GM12864 (cell line): ENCODE measurements around the gene LRRFIP1.
A peak's percentile ranks its signal among the peaks of the same experiment; 100 is the strongest.

Experiments
- DNase-seq: peaks from one replicate; pipeline ENCODE4 v3.0.0-alpha.2; 2011; ENCODE audit warnings: low read depth
- H3K4me3 ChIP-seq: 2 replicates; pipeline ENCODE4 v1.5.1; 2011; ENCODE audit warnings: mild to moderate bottlenecking, low read depth, low read length, control low read depth
- TF ChIP-seq, protein P1 (sequence below): IDR thresholded peaks from 2 replicates; pipeline ENCODE4 v1.5.1; 2011; ENCODE audit warnings: low read depth, mild to moderate bottlenecking, moderate library complexity, low read length, control low read depth, inconsistent platforms; ENCODE audit errors: missing control alignments

Gene LRRFIP1

DNA sequence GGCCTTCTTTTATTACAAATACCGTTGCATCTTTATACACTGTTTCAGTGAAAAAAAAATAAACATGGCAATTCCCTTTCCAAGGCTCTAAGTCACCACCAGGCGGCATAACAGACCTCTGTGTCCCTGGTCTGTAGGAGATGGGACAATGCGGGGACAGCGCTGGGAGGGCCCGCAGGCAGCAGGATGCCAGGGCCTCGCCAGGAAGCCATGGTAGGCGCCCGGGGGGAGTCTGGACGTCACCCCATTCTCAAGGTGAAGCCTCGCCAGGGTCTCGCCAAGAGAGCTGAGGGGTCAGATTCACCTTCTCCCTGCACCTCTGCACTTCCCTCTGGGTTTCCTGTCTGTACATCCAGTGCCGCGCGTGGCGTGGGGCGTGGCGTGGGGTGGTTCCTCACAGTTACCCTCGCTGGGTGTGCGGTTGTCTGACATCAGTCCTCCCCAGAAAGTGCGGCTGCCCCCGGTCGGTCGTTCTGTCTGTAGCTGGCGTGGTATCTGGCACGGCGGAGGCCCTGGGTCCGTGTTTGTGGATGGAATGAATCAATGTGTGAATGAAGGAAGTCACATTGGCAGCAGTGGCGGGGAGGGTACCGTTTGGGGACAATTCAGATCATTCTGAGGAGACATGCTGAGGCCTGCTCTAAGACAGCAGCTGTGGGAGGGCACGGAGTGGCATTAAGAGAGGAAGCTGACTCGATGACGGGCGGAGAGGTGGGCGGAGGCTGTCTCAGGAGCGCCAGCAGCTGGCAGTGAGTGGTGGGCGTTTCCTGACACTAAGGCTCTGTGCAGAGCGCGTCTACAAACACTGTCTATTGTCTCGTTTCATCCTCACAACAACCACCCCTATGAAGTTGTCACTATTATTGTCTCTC is 46.0 kb downstream of the LRRFIP1 start:
- DNase-seq: no peak
- peak overlapping the region; percentile 39 for H3K4me3 ChIP-seq
- TF ChIP-seq, protein P1, sequence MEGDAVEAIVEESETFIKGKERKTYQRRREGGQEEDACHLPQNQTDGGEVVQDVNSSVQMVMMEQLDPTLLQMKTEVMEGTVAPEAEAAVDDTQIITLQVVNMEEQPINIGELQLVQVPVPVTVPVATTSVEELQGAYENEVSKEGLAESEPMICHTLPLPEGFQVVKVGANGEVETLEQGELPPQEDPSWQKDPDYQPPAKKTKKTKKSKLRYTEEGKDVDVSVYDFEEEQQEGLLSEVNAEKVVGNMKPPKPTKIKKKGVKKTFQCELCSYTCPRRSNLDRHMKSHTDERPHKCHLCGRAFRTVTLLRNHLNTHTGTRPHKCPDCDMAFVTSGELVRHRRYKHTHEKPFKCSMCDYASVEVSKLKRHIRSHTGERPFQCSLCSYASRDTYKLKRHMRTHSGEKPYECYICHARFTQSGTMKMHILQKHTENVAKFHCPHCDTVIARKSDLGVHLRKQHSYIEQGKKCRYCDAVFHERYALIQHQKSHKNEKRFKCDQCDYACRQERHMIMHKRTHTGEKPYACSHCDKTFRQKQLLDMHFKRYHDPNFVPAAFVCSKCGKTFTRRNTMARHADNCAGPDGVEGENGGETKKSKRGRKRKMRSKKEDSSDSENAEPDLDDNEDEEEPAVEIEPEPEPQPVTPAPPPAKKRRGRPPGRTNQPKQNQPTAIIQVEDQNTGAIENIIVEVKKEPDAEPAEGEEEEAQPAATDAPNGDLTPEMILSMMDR: peak; percentile 77

GRCh38 chr2:237674731-237675276 is 47.4 kb downstream of the LRRFIP1 start:
- TF ChIP-seq, protein P1: no peak
- peak overlapping the region; percentile 39 for H3K4me3 ChIP-seq
- peak; percentile 65 for DNase-seq

GRCh38 chr2:237675316-237675715 is 47.9 kb downstream of the LRRFIP1 start:
- TF ChIP-seq, protein P1: no peak
- no peak for DNase-seq
- H3K4me3 ChIP-seq: peak overlapping the region; percentile 39; the same call in 1 of the 2 replicates

DNA sequence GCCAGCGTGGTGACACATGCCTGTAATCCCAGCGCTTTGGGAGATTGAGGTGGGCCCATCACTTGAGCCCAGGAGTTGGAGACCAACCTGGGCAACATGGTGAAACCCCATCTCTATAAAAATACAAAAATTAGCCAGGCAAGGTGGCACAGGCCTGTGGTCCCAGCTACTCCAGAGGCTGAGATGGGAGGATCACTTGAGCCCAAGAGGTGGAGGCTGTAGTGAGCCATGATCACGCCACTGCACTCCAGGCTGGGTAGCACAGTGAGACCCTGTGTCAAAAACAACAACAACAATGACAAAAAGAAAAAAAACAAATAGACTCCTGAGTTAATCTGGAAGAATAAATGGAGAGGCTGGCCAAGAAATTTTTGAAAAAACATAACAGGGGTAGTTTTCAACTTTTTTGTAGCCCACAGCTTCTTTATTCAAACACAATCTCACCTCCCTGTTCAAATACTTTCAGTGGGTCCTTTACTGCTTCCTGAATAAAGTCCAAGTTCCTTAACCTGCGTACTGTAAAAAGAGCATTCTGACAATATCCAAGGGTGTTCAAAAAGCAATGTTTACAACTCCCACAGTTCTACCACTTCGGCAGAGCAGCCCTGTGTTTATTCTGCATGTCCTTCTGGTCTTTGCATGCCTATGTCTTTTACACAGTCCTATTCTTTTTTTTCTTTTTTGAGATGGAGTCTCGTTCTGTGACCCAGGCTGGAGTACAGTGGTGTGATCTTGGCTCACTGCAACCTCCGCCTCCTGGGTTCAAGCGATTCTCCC is 53.5 kb downstream of the LRRFIP1 start:
- no peak overlapping the region for H3K4me3 ChIP-seq
- TF ChIP-seq, protein P1: no peak
- DNase-seq: no peak

- TF ChIP-seq, protein P1: no peak
- H3K4me3 ChIP-seq: no peak overlapping the region
- no peak for DNase-seq
These were observed 54.8 kb downstream of the LRRFIP1 start for GRCh38 chr2:237682151-237682550.

- TF ChIP-seq, protein P1: no peak
- no peak overlapping the region for H3K4me3 ChIP-seq
- no peak for DNase-seq
These were observed 55.7 kb downstream of the LRRFIP1 start for GRCh38 chr2:237682856-237683670.
